GM12878 (cell line): ENCODE measurements around the gene CRX. TPM values are rescaled to one million over a fixed set of nuclear protein-coding genes. Genes with fewer than 3 reads are reported as not detected.

Experiments used
- ATAC-seq: fragments of 200-7000 bp; cut with Tn5 transposase; 3 replicates; pipeline ENCODE4 v1.9.1; 2020; ENCODE audit warnings: mild to moderate bottlenecking, moderate library complexity
- BruUV-seq: library from RNA; stranded (reverse); fragments of 400-500 nt; replicated peaks from 2 replicates; lab custom pipeline; 2021; lab: Mats Ljungman, UMichigan
- CTCF ChIA-PET: fragments of 300-600 bp; sonication (Branson Sonifier 250); formaldehyde crosslinking; extraction: SDS; loops from one replicate; lab custom pipeline; 2021; ENCODE audit warnings: inconsistent platforms; lab: Yijun Ruan, JAX
- POLR2A ChIA-PET: fragments of 350-600 bp; formaldehyde crosslinking; extraction: SDS; loops from one replicate; lab custom pipeline; 2021; ENCODE audit warnings: inconsistent platforms; lab: Charles Lee
- RAD21 ChIA-PET: fragments of 300-600 bp; sonication (Branson Sonifier 250); formaldehyde crosslinking; loops from one replicate; lab custom pipeline; 2023; ENCODE audit warnings: antibody characterized with exemption; ENCODE audit not compliant: unreplicated experiment; lab: Charles Lee
- SMC1A ChIA-PET: fragments of 300-600 bp; sonication (Branson Sonifier 250); formaldehyde crosslinking; loops from one replicate; lab custom pipeline; 2023; ENCODE audit not compliant: unreplicated experiment, uncharacterized antibody; lab: Charles Lee
- DNase-seq: peaks from one replicate; pipeline ENCODE4 v3.0.0-alpha.2; 2011; ENCODE audit warnings: low read depth, low spot score
- FAIRE-seq: peaks from 3 replicates; lab custom pipeline; 2011; peaks lifted over from hg19 to GRCh38; lab: Jason Lieb, UNC
- H2AFZ ChIP-seq: 2 replicates; pipeline ENCODE4 v1.6.0; 2011; ENCODE audit warnings: low read depth, low read length, control low read depth; ENCODE audit not compliant: control insufficient read depth
- H3K27ac ChIP-seq: 2 replicates; pipeline ENCODE4 v1.5.1; 2011; ENCODE audit warnings: control low read depth; ENCODE audit not compliant: control insufficient read depth, insufficient read depth
- H3K27me3 ChIP-seq, 2 experiments: replicated peaks in 1 of 2; 2 replicates each; pipeline versions ENCODE4 v1.6.0 to v1.6.1; 2011; ENCODE audit warnings: low read length in 1 of 2; ENCODE audit not compliant: control insufficient read depth in 2 of 2, insufficient read depth in 2 of 2
- H3K36me3 ChIP-seq, 2 experiments: 2 replicates each; pipeline ENCODE4 v1.5.1; 2011; ENCODE audit warnings: low read length in 1 of 2; ENCODE audit not compliant: control insufficient read depth in 2 of 2, insufficient read depth in 2 of 2
- H3K4me1 ChIP-seq: 2 replicates; pipeline ENCODE4 v1.6.1; 2011; ENCODE audit warnings: mild to moderate bottlenecking, low read length, moderate library complexity, mixed read lengths; ENCODE audit not compliant: control insufficient read depth, insufficient read depth
- H3K4me2 ChIP-seq: 2 replicates; pipeline ENCODE4 v1.6.0; 2011; ENCODE audit warnings: control low read depth; ENCODE audit not compliant: control insufficient read depth, insufficient read depth
- H3K4me3 ChIP-seq: fragments of 200-600 bp; sonication (generic); 2 replicates; pipeline ENCODE4 v1.5.1; 2016
- H3K79me2 ChIP-seq: 2 replicates; pipeline ENCODE4 v1.6.0; 2011; ENCODE audit warnings: low read length; ENCODE audit not compliant: control insufficient read depth, insufficient read depth
- H3K9ac ChIP-seq: 2 replicates; pipeline ENCODE4 v1.8.0; 2011; ENCODE audit warnings: low read length, control low read depth, mixed read lengths; ENCODE audit not compliant: control insufficient read depth, insufficient read depth
- H3K9me3 ChIP-seq: replicated peaks from 3 replicates; pipeline ENCODE4 v1.5.1; 2011; ENCODE audit warnings: mild to moderate bottlenecking, low read length; ENCODE audit not compliant: control insufficient read depth, insufficient read depth
- H4K20me1 ChIP-seq: 2 replicates; pipeline ENCODE4 v1.6.0; 2011; ENCODE audit not compliant: control insufficient read depth, insufficient read depth
- DPF2 ChIP-seq: fragments of 450-650 bp; IDR thresholded peaks from 2 replicates; pipeline ENCODE4 v1.6.1; 2017; ENCODE audit warnings: mild to moderate bottlenecking
- NBN ChIP-seq: fragments of 450-650 bp; IDR thresholded peaks from 2 replicates; pipeline ENCODE4 v1.6.1; 2016
- TCF3 ChIP-seq: IDR thresholded peaks from 2 replicates; pipeline ENCODE4 v1.6.1; 2012; ENCODE audit warnings: low read depth, mild to moderate bottlenecking, low read length, borderline replicate concordance; ENCODE audit not compliant: insufficient read depth
- ZNF384 ChIP-seq: IDR thresholded peaks from 2 replicates; pipeline ENCODE4 v1.6.1; 2012; ENCODE audit warnings: low read depth, mild to moderate bottlenecking, low read length, improper control_type of control experiment, borderline replicate concordance
- WGBS: methylation state at CpG from one replicate; pipeline ENCODE4 v1.1.6; 2016; ENCODE audit warnings: low lambda C conversion rate; ENCODE audit not compliant: insufficient replicate concordance, insufficient coverage; ENCODE audit errors: missing lambda C conversion rate; 5-methylcytosine and 5-hydroxymethylcytosine counted together
- in situ Hi-C: fragments of 300-500 bp; cut with MboI; formaldehyde crosslinking; loops from 9 replicates; pipeline ENCODE4 v1.14.3; 2018; ENCODE audit warnings: mixed read lengths
- intact Hi-C: fragments of 100-400 bp; cut with micrococcal nuclease; formaldehyde crosslinking; loops from one replicate; pipeline ENCODE4 v1.14.2; 2022; ENCODE audit not compliant: unreplicated experiment
- polyA plus RNA-seq, 11 experiments: library from polyadenylated mRNA; depleted of rRNA in 4 of 11; unstranded in 6 of 11; stranded (reverse) in 5 of 11; fragments of >200 nt; fragmentation: Nextera tagmentation in 4 of 11; fragmentation: Illumina TruSeq in 1 of 11; extraction: Ambion mirVana in 4 of 11; extraction: Trizol in 1 of 11; gene quantifications; 1 replicate in 1 of 11; 2 replicates in 10 of 11; pipeline versions ENCODE4 v1.2.1 to v1.2.3, GENCODE V29; 2011 to 2016; ENCODE audit warnings: inconsistent platforms in 2 of 11, missing spikeins in 2 of 11, low read depth in 1 of 11
- total RNA-seq, 4 experiments: library from RNA; depleted of rRNA in 3 of 4; stranded (reverse); fragments of >200 nt in 3 of 4; fragmentation: Illumina TruSeq in 1 of 4; extraction: Trizol in 1 of 4; gene quantifications; 2 replicates each; pipeline versions ENCODE4 v1.2.1 to v1.2.3, GENCODE V29; 2013 to 2021
- TF ChIP-seq, protein P1 (sequence below): IDR thresholded peaks from 2 replicates; pipeline ENCODE4 v1.6.1; 2012; ENCODE audit warnings: low read length, inconsistent platforms
- TF ChIP-seq, protein P2 (sequence below): fragments of 450-650 bp; formaldehyde crosslinking; IDR thresholded peaks from 2 replicates; pipeline ENCODE4 v1.4.0; 2022; ENCODE audit warnings: mild to moderate bottlenecking, moderate library complexity
- TF ChIP-seq, protein P3 (sequence below): IDR thresholded peaks from 2 replicates; pipeline ENCODE4 v1.6.1; 2012; ENCODE audit warnings: low read depth, low read length, improper control_type of control experiment

The CRX gene
- total and polyA plus RNA-seq, 10 of the 15 experiments (the other 5 are each of a cell fraction or from before 2014, with no cell fraction given) = not detected

DNA sequence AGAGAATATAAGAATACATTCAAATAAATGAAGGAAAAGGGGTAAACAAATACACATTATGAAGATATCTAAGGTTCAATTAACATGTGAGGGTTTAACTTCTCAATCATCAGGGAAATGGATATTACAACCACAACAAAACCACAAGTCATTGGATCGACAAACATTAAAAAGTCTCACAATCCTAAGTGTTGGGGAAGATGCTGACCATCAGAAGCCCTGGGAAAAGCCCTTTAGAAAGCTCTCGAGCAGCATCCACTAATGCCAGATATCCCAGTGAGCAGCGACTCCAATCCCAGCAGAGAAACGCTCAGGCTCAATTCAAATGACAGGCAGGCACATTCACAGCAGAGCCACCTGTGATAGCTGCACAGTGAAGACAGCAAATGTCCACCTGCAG lies 20.5 kb upstream of the CRX start:
- intact Hi-C loops (no loop called here), in situ Hi-C loops (no loop called here)
- no peak overlapping the region for H3K9ac ChIP-seq
- H3K9me3 ChIP-seq = no peaks in the 10 kb centered on the region
- no peak overlapping the region for H3K4me2 ChIP-seq
- no peak for DNase-seq
- no peaks in the 10 kb centered on the region; a peak in 1 of 4 replicates for H3K27me3 ChIP-seq
- SMC1A ChIA-PET = no interaction called here
- no peak for ATAC-seq
- RAD21 ChIA-PET = no interaction called here
- no peaks in the 10 kb centered on the region for H3K4me1 ChIP-seq
- H2AFZ ChIP-seq = no peak overlapping the region
- WGBS = 67% methylated on average over 4 of the region's 4 CpGs
- no peak for FAIRE-seq
- CTCF ChIA-PET = no interaction called here
- BruUV-seq = no TSS peak
- no peak overlapping the region for H3K4me3 ChIP-seq
- TF ChIP-seq, protein P1, sequence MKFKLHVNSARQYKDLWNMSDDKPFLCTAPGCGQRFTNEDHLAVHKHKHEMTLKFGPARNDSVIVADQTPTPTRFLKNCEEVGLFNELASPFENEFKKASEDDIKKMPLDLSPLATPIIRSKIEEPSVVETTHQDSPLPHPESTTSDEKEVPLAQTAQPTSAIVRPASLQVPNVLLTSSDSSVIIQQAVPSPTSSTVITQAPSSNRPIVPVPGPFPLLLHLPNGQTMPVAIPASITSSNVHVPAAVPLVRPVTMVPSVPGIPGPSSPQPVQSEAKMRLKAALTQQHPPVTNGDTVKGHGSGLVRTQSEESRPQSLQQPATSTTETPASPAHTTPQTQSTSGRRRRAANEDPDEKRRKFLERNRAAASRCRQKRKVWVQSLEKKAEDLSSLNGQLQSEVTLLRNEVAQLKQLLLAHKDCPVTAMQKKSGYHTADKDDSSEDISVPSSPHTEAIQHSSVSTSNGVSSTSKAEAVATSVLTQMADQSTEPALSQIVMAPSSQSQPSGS = no peak
- no peak for TF ChIP-seq DPF2
- TF ChIP-seq, protein P2, sequence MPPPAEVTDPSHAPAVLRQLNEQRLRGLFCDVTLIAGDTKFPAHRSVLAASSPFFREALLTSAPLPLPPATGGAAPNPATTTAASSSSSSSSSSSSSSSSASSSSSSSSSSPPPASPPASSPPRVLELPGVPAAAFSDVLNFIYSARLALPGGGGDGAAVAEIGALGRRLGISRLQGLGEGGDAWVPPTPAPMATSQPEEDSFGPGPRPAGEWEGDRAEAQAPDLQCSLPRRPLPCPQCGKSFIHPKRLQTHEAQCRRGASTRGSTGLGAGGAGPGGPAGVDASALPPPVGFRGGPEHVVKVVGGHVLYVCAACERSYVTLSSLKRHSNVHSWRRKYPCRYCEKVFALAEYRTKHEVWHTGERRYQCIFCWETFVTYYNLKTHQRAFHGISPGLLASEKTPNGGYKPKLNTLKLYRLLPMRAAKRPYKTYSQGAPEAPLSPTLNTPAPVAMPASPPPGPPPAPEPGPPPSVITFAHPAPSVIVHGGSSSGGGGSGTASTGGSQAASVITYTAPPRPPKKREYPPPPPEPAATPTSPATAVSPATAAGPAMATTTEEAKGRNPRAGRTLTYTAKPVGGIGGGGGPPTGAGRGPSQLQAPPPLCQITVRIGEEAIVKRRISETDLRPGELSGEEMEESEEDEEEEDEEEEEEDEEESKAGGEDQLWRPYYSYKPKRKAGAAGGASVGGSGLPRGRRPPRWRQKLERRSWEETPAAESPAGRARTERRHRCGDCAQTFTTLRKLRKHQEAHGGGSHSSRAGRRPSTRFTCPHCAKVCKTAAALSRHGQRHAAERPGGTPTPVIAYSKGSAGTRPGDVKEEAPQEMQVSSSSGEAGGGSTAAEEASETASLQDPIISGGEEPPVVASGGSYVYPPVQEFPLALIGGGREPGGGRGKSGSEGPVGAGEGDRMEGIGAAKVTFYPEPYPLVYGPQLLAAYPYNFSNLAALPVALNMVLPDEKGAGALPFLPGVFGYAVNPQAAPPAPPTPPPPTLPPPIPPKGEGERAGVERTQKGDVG (CRISPR knock-in tag) = no peak
- no peak for TF ChIP-seq ZNF384
- TF ChIP-seq, protein P3, sequence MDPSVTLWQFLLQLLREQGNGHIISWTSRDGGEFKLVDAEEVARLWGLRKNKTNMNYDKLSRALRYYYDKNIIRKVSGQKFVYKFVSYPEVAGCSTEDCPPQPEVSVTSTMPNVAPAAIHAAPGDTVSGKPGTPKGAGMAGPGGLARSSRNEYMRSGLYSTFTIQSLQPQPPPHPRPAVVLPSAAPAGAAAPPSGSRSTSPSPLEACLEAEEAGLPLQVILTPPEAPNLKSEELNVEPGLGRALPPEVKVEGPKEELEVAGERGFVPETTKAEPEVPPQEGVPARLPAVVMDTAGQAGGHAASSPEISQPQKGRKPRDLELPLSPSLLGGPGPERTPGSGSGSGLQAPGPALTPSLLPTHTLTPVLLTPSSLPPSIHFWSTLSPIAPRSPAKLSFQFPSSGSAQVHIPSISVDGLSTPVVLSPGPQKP = no peak
- no peak for TF ChIP-seq TCF3
- no peak for TF ChIP-seq NBN
- no peaks in the 10 kb centered on the region for H4K20me1 ChIP-seq
- H3K27ac ChIP-seq = no peak overlapping the region
- no peaks in the 10 kb centered on the region for H3K36me3 ChIP-seq
- POLR2A ChIA-PET = no interaction called here
- H3K79me2 ChIP-seq = no peaks in the 10 kb centered on the region
